GM12873 (cell line): ENCODE data around the gene TBC1D5.

Experiments
- CTCF ChIP-seq: IDR thresholded peaks from 2 replicates; pipeline ENCODE4 v1.5.1; 2012; ENCODE audit warnings: low read depth, mild to moderate bottlenecking, moderate library complexity, low read length, control low read depth; ENCODE audit not compliant: insufficient read depth; ENCODE audit errors: missing control alignments

The TBC1D5 gene

GRCh38 chr3:17645074-17645698 is 97.2 kb downstream of the TBC1D5 start:
- TF ChIP-seq CTCF, result peak; percentile 55

GRCh38 chr3:17643691-17644090 is 98.7 kb downstream of the TBC1D5 start:
- no peak for TF ChIP-seq CTCF

- TF ChIP-seq CTCF, result no peak
Measured at GRCh38 chr3:17642474-17642873, 100.0 kb downstream of the TBC1D5 start.

GRCh38 chr3:17640466-17640865 is 102.0 kb downstream of the TBC1D5 start:
- no peak for TF ChIP-seq CTCF

GRCh38 chr3:17639765-17640164 is 102.7 kb downstream of the TBC1D5 start:
- no peak for TF ChIP-seq CTCF

- no peak for TF ChIP-seq CTCF
Measured at GRCh38 chr3:17639257-17639656, 103.2 kb downstream of the TBC1D5 start.

- TF ChIP-seq CTCF, result no peak
Measured at GRCh38 chr3:17638356-17638755, 104.1 kb downstream of the TBC1D5 start.
